PFSK-1 (cell line): ENCODE measurements around the gene CAMSAP1.

Experiments used
- FOXP2 ChIP-seq: optimal IDR thresholded peaks from 2 replicates; pipeline ENCODE3; 2011; ENCODE audit warnings: borderline replicate concordance, control low read depth, inconsistent platforms; ENCODE audit not compliant: insufficient read depth; ENCODE audit errors: extremely low read length, extremely low read depth
- POLR2AphosphoS5 ChIP-seq: IDR thresholded peaks from 2 replicates; pipeline ENCODE4 v1.6.1; 2012; ENCODE audit warnings: low read depth, mild to moderate bottlenecking, control low read depth, low read length, moderate library complexity
- SIN3A ChIP-seq: IDR thresholded peaks from 2 replicates; pipeline ENCODE4 v1.6.1; 2012; ENCODE audit warnings: mild to moderate bottlenecking, low read length, moderate library complexity, borderline replicate concordance; ENCODE audit not compliant: insufficient read depth
- TAF1 ChIP-seq: IDR thresholded peaks from 2 replicates; pipeline ENCODE4 v1.6.1; 2012; ENCODE audit warnings: low read length, control low read depth, borderline replicate concordance; ENCODE audit not compliant: insufficient read depth
- TF ChIP-seq, protein P1 (sequence below), 2 experiments: IDR thresholded peaks; 2 replicates each; pipeline versions ENCODE4 v1.6.1 to v1.8.0; 2011 to 2012; ENCODE audit warnings: low read depth in 2 of 2, low read length in 2 of 2, control low read depth in 1 of 2, inconsistent platforms in 1 of 2, mild to moderate bottlenecking in 1 of 2, moderate library complexity in 1 of 2; ENCODE audit not compliant: insufficient read depth in 1 of 2

The CAMSAP1 gene

DNA sequence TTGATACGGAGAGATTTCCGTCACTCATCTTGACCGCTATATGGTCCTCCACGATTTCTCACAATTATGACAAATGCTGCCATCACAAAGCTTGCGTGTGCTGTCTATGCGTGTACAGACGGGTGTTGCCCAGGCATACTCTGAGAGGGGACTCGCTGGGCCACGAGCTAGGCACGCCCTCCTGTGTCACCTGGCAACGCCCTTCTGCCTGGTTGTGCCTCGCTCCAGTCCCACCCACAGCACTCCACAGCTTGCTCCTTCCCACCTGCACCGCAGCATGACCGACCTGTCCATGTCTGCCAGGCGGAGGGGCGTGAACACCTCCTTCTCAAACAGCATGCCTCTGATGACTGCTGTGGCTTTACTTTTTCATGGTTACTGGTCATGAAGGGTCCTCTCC lies 55.6 kb downstream of the CAMSAP1 start:
- no peak for TF ChIP-seq POLR2AphosphoS5
- no peak for TF ChIP-seq TAF1

- TF ChIP-seq, protein P1, sequence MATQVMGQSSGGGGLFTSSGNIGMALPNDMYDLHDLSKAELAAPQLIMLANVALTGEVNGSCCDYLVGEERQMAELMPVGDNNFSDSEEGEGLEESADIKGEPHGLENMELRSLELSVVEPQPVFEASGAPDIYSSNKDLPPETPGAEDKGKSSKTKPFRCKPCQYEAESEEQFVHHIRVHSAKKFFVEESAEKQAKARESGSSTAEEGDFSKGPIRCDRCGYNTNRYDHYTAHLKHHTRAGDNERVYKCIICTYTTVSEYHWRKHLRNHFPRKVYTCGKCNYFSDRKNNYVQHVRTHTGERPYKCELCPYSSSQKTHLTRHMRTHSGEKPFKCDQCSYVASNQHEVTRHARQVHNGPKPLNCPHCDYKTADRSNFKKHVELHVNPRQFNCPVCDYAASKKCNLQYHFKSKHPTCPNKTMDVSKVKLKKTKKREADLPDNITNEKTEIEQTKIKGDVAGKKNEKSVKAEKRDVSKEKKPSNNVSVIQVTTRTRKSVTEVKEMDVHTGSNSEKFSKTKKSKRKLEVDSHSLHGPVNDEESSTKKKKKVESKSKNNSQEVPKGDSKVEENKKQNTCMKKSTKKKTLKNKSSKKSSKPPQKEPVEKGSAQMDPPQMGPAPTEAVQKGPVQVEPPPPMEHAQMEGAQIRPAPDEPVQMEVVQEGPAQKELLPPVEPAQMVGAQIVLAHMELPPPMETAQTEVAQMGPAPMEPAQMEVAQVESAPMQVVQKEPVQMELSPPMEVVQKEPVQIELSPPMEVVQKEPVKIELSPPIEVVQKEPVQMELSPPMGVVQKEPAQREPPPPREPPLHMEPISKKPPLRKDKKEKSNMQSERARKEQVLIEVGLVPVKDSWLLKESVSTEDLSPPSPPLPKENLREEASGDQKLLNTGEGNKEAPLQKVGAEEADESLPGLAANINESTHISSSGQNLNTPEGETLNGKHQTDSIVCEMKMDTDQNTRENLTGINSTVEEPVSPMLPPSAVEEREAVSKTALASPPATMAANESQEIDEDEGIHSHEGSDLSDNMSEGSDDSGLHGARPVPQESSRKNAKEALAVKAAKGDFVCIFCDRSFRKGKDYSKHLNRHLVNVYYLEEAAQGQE (IDR thresholded peaks at IDR 0.05; ENCODE audit: insufficient read depth in 1 of 2, low read depth in 2 of 2, low read length in 2 of 2): no peak
- TF ChIP-seq FOXP2 (no peak), POLR2AphosphoS5 (no peak), SIN3A (no peak), TAF1 (no peak)
These were observed 56.6 kb downstream of the CAMSAP1 start for GRCh38 chr9:135850737-135851136.

GRCh38 chr9:135849181-135849580 lies 58.2 kb downstream of the CAMSAP1 start:
- TF ChIP-seq, protein P1 (IDR thresholded peaks at IDR 0.05; ENCODE audit: insufficient read depth in 1 of 2, low read depth in 2 of 2, low read length in 2 of 2): no peak
- TF ChIP-seq POLR2AphosphoS5: no peak
- TF ChIP-seq TAF1: no peak
- TF ChIP-seq FOXP2: no peak
- no peak for TF ChIP-seq SIN3A

DNA sequence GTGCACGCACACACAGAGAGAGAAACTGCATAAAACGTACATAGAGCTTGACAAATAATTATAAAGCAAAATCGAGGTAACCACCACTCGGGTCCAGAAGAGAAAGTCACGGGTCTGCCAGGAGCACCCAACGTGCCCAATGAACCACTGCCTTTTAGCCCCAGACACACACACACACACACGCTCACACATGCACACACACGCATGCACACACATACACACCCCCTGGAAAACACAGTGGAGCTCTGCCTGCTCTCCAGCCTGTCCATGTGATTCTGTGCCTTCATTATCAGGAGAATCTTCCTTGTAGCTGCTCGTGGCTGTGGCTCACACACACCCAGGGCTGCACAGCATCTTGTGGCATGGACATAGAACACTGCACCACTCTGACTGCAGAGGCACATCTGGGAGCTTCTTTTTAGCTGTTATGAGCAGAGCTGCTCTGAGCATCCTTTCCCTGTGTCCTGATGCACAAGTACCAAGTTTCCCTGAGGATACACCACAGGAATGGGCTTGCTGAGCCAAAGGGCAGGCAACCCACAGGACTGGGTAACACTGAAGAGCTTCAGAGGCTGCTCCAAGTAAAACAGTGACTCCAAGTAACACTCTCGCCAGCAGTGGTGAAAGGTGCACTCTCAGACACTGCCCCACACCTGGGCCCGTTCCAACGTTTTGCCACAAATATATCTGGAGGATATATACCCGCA lies 58.9 kb downstream of the CAMSAP1 start:
- no peak for TF ChIP-seq FOXP2
- TF ChIP-seq, protein P1 (IDR thresholded peaks at IDR 0.05; ENCODE audit: insufficient read depth in 1 of 2, low read depth in 2 of 2, low read length in 2 of 2): no peak
- TF ChIP-seq SIN3A: no peak
- no peak for TF ChIP-seq TAF1

DNA sequence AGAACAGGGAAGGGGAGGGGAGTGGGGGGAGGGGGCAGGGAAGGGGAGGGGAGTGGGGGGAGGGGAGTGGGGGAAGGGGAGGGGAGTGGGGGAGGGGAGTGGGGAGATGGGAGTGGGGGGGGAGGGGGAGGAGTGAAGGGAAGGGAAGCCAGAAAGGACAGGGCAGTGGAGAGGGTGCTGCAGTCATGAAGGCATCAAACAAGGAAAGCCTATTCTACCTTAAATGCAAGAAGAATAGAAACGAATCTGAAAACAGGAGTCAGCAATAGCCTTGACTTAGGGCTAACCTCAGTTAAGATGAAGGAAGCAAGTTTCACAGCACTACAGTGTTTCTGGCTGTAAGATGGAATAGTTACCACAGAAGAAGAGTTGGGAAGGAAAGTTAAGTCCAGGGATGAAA lies 59.5 kb downstream of the CAMSAP1 start:
- TF ChIP-seq FOXP2 (no peak), POLR2AphosphoS5 (no peak), SIN3A (no peak)

GRCh38 chr9:135840539-135840938 lies 66.8 kb downstream of the CAMSAP1 start:
- no peak for TF ChIP-seq SIN3A
- TF ChIP-seq TAF1: no peak
- TF ChIP-seq POLR2AphosphoS5: no peak
- TF ChIP-seq FOXP2: no peak
- TF ChIP-seq, protein P1 (IDR thresholded peaks at IDR 0.05; ENCODE audit: insufficient read depth in 1 of 2, low read depth in 2 of 2, low read length in 2 of 2): no peak
